ENCODE results near the gene RNU4-1.
"Not testable (repeated sequence)": the region's sequence is repeated elsewhere in the genome, so short reads cannot be mapped to it uniquely, and the experiment has no call there.

The RNU4-1 gene

DNA sequence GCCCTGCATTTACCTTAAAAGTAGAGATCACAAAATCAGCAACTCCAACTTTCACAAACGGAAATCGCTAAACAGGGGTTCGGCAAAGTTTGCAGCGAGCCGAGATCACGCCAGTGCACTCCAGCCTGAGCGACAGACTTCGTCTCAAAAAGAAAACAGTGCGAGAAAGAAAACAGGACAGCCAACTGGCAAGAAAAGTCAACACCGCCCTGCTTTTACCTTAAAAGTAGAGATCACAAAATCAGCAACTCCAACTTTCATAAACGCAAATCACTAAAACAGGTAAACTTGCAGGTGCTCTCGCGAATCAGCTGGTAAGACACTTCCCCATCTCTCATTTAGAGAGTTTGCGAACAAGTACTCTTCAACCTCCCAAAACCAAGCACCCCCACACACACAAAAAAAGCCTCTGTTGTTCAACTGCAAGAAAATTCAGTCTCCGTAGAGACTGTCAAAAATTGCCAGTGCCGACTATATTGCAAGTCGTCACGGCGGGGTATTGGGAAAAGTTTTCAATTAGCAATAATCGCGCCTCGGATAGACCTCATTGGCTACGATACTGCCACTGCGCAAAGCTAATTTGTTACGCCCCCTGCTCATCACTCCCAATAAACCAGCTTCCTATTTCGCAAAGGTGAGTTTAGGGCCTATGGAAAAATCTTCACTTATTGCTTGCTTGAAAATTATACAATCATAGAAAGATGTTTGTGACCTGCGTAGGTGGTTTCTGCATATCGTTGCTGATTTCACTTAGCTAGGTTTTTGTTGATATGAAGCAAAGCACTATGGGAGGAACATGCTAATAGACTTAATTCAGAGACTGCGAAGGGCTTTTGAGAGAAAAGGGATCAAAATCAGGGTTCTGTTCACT lies at the start of gene RNU4-1:
Gene RNU4-1 (minus strand): TSS at position 577 of the 871 bp plus-strand sequence.
- peak; percentile 74 for DNase-seq

DNA sequence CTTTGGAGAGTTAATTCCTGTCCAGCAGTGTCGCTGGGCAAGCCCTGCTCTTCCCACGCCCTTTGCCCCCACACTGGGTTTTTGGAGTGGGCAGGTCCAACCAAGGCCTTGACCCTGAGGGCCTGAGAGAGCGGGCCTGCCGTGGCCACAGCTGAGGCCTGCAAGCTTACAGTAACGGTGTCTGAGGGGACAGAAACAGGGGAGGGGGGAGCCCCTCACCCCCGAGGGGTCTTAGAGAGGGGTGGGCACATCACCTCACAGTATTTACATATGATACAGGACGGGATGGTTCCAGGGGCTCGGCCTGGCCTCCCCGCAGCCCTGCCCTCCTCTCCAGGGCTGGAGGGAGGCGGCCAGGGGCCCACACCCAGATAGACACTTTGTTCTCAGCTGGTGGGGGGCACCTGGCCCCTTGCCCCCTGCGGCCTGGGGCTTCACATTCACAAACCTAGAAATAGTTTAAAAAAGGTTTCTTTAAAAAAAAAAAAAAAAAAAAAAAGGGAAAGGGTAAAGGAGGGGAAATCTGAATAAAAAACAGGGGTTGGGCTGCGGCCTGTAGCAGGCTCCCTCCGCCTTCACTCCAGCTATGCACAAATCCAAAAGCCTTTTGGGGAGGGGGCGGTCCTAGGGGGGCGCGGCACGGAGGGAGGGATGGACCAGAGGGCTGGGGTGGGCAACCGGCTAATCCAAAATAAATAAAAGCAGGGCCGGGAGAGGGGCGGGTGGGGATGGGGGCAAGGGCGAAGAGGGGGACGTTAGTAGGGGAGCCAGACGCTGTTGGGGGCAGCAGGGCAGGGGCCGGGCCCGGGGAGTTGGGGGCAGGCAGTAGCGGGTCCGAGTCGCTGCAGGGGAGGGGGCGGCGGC lies 49.4 kb upstream of the RNU4-1 start:
- no peak for DNase-seq

DNA sequence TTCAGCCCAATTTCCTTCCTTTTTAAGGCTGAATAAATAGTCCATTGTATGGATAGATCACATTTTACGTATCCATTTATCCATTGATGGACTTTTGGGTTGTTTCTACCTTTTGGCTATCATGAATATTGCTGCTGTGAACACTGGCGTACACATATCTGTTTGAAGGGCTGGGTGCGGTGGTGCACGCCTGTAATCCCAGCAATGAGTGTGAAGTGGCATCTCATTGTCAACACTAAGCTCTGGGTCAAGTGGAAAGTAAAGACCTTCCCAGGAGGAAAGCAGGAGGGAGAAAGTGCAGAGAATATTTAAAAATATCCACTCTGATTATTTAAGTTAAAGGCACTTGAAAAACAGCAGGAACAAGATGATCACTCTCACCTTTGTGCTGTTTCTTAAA lies 46.2 kb upstream of the RNU4-1 start:
- DNase-seq = no peak

DNA sequence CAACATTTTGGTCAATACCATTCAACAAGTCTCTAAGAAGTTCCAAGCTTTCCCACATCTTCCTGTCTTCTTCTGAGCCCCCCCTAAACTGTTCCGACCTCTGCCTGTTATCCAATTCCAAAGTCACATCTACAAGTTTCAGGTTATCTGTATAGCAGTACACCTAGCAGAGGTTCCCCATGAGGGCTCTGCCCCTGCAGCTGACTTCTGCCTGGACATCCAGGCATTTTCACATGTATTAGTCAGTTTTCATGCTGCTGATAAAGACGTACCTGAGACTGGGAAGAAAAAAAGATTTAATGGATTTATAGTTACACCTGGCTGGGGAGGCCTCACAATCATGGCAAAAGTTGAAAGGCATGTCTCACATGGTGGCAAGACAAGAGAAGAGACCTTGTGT lies 44.7 kb upstream of the RNU4-1 start:
- no peak for DNase-seq

DNA sequence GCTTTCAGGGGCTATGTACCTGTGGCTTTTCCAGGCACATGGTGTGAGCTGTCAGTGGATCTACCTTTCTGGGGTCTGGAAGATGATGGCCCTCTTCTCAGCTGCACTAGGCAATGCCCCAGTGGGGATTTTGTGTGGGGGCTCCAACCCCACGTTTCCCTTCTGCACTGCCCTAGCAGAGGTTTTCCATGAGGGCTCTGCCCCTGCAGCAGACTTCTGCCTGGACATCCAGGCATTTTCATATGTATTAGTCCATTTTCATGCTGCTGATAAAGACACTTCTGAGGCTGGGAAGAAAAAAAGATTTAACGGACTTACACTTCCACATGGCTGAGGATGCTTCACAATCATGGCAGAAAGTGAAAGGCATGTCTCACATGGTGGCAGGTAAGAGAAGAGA lies 43.4 kb upstream of the RNU4-1 start:
- not testable (repeated sequence) for DNase-seq

DNA sequence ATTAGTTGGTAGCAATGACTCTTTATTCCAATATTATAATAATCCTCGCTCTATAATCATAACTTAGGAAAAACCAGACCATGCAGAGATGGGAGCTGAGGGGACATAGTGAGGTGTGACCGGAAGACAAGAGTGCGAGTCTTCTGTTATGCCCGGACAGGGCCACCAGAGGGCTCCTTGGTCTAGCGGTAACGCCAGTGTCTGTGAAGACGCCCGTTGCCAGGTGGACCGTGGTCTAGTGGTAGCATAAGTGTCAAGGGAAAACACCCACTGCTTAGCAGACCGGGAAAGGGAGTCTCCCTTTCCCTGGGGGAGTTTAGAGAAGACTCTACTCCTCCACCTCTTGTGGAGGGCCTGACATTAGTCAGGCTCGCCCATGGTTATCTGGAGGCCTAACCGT lies 42.4 kb upstream of the RNU4-1 start:
- DNase-seq = peak; percentile 30

DNA sequence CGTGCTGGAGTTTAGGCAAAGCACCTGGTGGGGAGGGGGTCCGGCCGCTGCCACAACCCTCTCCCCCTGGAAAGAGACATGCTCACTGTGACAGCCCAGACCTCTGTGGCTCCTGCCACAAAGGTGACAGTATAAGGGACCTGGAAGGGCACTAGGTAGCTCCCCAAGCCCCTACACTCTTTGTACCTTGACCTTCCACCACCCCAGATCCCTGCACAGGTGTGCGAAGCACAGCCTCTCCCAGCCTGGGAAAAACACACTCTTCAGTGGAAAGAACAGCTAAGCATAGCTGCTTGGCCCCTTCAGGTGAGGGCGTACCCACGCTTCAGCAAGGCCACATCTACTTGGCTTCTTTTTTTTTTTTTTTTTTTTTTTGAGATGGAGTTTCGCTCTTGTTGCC lies 39.5 kb upstream of the RNU4-1 start:
- no peak for DNase-seq

DNA sequence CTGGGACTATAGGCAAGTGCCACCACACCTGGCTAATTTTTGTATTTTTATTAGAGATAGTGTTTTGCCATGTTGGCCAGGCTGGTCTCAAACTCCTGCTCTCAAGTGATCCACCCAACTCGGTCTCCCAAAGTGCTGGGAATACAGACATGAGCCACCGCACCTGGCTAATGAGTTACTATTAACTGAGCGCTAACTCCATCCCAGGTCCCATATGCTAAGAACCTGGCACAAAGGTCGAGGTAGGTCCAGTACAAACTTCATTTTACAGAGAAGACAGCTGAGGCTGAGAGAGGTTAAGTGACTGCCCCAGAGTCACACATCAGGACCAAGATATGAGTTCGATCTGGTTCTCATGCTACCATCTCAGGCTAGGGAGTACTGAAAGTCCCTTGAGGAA lies 39.0 kb upstream of the RNU4-1 start:
- DNase-seq = no peak

DNA sequence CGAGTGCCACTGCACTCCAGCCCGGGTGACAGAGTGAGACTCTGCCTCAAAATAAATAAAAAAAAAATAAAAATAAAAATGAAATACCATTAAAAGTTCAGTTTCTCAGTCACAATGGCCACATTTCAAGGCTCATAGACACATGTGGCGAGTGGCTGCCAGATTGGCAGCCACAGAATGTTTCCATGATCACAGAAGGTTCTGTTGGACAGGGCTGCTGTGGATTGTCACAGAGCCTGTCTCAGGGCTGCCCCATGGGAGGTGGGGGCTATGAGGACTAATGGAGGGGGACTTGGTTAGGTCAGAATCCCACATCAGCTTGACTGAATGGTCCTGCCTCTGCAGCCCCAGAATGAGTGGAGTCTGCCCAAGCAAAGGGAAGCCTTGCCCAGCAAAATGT lies 38.4 kb upstream of the RNU4-1 start:
- no peak for DNase-seq

DNA sequence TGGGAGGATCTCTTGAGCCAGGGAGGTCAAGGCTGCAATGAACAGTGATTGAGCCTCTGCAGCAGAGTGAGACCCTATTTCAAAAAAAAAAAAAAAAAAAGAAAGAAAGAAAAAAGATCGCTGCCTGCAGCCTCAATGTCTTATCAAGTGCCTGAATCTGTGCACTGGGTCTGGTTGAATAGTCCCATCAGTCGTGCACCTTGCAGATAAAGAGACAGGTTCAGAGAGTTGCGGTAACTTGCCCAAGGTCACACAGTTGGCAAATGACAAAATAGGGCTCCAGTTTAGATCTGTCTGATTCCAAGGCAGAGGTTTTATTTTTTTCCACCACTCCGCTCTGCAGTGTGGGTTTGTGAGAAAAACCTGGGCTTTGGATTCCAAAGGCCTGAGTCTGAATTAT lies 35.2 kb upstream of the RNU4-1 start:
- DNase-seq = no peak

DNA sequence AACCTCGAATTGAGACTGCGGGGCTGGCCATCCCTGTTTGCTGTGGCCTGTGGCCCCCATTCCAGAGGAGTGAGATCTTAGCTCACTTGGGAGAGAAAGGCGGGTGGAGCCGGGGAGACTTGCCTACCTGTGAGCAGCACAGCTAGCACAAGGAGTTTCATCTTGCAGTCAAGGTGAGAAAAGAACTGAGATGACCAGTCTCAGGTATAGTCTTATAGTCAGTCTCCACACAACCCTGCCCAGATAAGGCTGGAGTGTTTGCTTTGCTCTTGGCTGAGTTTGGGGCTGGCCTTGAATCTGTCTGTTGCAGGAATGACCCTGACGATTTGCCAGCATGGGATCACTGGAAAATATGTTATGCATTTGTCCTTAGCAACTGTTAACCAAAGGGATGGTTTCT lies 34.6 kb upstream of the RNU4-1 start, which contains the start of gene PLA2G1B:
Gene PLA2G1B (minus strand): TSS at position 187 of the 400 bp plus-strand sequence. CDS start 26 bp downstream, at position 161.
- DNase-seq = no peak

DNA sequence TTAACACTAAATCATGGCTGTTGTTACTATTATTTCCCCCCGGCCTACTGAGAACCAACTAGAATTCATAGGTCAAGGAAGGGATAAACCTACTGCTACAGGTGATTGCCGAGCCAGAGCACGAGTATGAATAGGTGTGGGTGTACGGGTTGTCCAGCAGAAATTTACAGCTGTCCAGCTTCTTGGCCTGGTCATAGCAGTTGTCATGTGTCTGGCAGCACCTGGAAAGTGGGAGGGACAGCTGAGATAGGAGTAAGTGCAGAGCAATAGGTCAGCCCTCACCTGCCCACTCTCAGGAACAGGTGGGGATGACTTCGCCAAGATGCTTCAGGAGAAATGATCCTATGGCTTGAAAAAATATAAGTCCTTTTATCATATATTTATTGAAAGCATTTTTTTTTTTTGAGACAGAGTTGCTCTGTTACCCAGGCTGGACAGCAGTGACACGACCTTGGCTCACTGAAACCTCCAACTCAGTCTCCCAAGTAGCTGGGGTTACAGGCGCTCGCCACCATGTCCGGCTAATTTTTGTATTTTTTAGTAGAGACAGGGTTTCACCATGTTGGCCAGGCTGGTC lies 31.9 kb upstream of the RNU4-1 start:
- no peak for DNase-seq

DNA sequence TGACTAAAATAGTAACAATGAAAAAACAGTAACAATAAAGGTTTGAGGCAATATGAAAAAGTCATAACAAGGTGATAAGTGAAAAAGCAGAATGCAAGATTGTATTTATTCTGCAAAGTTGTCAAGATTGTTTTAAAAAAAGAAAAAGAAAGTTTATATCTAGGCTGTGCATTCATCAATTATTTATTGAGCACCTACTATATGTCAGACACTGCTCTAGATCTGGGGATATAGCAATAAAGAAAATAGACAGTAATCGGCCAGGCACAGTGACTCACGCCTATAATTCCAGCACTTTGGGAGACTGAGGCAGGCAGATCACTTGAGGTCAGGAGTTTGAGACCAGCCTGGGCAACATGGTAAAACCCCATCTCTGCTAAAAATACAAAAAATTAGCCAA lies 30.7 kb upstream of the RNU4-1 start:
- no peak for DNase-seq

DNA sequence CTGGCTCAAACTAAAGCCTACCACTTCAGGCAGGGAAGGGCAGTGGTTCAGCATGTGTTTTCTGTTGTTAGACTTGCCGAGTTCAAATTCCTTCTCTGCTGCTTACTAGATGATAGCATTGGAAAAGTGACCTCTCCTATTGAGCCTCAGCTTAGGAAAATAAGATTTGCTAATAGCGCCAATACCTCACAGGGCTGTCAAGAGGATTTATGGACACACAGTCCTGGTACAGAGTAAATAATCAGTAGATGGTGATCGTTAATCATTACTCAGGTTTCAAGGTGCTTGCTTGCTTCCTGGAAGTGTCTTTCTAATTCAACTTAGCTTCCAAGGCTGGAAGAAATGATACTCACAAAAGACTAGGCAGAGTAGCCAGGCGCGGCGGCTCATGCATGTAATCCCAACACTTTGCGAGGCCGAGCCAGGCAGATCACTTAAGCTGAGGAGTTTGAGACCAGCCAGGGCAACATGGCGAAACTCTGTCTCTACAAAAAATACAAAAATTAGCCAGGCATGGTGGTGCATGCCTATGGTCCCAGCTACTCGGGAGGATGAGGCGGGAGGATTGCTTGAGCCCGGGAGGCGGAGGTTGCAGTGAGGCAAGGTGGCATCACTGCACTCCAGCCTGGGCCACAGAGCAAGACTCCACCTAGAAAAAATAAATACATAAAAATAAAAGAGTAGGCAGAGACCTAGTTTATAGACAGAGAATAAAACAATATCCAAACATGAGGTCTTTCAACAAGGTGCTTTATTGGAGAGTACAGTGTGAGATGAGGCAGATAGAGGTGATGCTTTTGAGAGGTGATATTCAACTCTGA lies 28.6 kb upstream of the RNU4-1 start:
- DNase-seq = no peak

DNA sequence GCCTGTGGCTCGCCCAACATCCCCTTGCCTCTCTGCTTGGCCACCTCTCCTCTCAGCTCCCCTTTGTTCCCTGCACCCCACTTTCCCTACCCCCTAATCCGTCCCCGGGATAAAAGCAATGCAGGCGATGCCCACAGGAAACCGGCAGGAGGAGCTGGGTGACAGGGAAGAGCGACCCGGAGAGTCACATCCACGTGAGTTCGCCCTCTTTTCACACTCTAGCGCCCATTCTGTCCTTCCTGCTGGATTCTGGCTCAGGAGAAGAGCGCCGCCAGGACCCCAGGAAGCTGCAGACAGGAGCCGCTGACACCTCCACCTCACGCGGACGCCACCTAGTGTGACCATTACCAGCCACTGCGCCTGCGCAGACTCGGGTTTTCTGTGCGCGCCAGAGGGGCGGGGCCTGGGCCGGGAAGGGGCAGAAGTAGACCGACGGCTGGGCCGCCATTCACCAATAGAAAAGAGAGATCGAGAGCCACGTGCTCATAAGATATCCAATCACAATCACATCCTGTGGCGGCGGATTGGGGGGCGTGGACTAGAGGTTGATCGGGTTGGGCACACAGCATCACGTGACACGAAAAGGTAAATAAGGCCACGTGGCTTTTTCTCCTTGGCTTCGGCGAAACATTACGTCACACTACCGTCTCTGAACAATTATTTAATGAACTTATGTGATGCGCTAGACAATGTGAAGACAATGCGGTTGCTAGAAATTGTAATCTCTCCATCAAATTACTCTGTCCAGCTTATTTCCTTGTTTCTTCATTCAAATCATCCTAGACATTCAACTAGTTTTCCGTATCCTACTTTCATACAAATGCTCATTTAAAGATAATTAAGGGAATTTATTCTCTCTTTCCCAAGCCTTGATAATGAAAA lies 24.4 kb upstream of the RNU4-1 start:
- peak; percentile 100 for DNase-seq

DNA sequence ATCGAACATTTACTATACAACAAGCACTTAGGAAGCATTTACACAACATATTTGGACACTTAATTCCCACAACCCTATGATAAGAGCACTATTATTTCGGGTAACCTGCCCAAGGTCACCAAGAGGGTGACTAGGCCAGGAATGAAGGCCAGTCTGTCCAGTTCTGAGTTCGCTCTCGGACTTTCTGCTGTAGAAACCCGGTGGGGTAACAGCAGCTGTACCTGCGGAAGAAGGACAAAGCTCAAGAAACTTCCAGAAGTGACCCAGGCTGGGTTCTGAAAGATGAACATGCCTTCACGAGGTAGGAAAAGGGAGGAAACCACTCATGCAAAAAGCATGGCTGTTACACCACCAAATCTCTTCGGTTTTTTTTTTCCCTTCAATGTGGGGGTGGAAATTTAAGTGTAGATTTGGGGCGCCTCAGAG lies 23.8 kb upstream of the RNU4-1 start:
- DNase-seq = no peak

DNA sequence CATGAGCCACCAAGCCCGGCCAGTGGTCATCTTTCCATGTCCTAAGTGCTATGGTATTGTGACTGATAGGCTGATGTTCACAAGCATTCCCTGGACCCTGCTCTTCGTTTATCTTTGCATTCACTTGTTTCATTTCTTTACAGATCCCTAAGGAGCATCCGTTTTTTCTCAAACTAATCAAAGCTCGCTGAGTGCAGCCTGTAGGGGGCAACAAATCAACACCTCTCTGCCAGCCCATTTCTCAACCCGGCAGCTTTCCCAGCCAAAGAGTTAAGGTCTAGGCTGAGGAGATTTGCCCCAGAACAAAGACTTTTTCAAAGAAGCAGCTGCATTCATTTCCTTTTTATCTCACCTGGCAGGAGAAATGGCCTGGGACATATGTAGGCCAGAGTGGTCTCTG lies 21.2 kb upstream of the RNU4-1 start:
- no peak for DNase-seq

DNA sequence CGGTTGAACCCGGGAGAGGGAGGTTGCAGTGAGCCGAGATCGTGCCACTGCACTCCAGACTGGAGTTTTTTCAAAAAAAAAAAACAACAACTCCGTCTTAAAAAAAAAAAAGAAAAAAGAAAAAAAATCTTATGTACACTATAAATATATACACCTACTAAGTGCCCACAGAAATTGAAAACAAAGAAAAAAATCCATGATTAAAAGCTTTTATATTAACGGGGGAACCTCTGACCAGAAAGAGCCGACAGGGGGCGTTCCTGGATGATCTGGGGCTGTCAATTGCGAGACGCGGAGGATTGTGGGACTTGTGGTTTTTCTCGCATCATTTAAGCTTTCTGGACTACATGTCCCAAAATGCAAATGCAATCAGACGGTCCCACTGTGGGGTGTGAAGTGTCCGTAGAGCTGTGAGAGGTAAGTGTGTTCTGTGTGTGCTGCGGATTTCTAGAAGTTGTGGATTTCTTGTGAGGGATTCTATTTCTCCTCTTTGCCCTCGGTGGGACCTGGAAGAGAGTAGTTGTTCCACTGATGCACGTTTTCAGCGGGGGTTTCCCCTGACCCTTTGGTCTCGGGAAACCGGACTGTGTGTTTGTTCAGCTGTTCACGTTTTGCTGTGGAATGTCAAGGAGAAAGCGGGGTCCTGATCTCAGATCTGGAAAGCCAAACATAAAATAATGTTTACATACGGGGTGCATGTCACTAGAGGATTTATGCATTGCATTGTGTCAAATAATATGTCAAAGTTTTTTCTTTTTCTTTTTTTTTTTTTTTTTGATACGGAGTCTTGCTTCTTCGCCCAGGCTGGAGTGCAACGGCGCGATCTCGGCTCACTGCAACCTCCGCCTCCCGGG lies 9.2 kb upstream of the RNU4-1 start, which contains the start of gene SIRT4:
Gene SIRT4 (plus strand): TSS at position 360 of the 854 bp plus-strand sequence. CDS start 1,241 bp downstream, outside the sequence.
- peak; percentile 85 to 87 for DNase-seq

DNA sequence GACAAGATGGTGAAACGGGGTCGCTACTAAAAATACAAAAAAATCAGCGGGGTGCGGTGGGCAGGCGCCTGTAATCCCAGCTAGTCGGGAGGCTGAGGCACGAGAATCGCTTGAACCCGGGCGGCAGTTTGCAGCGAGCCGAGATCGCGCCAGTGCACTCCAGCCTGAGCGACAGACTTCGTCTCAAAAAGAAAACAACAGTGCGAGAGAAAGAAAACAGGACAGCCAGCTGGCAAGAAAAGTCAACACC lies 701 bp downstream of the RNU4-1 start:
- DNase-seq = no peak

DNA sequence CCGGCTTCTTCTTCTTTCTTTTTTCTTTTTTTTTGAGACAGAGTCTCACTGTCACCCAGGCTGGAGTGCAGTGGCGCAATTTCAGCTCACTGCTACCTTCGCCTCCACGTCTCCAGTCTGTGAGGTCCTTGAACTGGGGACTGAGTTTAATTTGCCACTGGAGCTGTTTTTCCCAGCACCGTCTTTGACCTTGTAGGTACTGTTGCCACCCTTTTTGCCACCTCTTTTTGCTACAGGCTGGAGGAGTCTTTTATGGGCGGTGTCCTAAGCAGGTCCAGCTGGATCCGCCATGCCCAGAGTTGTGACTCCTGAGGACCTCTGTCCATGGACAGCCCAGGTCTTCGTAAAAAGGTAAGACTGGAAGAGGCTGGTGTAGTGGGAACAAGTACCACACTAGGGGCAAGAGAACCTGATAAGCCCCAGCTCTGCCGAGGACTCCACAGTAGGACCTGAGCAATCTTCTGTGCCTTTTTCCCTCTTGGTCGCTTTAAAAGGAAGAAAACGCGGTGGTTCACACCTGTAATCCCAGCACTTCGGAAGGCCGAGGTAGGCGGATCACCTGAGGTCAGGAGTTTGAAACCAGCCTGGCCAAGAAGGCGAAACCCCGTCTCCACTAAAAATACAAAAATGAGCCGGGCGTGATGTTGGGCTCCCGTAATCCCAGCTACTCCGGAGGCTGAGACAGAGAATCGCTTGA lies 2.3 kb downstream of the RNU4-1 start:
- peak; percentile 15 to 22 for DNase-seq

Data from stimulated activated CD4-positive, alpha-beta T cell treated with anti-CD3 and anti-CD28 coated beads, Interleukin-2, amount 100 ng/mL, for 48 hours (primary cell).